HepG2 (cell line): Measurements from ENCODE around the gene C14orf93.

Experiments
- HOXA9 ChIP-seq: sonication (generic); formaldehyde crosslinking; IDR thresholded peaks from 2 replicates; pipeline ENCODE4 v1.8.1; 2022; ENCODE audit warnings: missing genetic modification reagents, mild to moderate bottlenecking, moderate library complexity, borderline replicate concordance
- NKX3-1 ChIP-seq: sonication (generic); formaldehyde crosslinking; IDR thresholded peaks from 2 replicates; pipeline ENCODE4 v1.5.0; 2020; ENCODE audit warnings: missing genetic modification reagents
- ZNF224 ChIP-seq: sonication (generic); formaldehyde crosslinking; IDR thresholded peaks from 2 replicates; pipeline ENCODE4 v1.5.0; 2020; ENCODE audit warnings: mild to moderate bottlenecking, missing genetic modification reagents
- ZNF629 ChIP-seq: sonication (generic); formaldehyde crosslinking; conservative IDR thresholded peaks from 2 replicates; pipeline ENCODE4 v1.5.0; 2020; ENCODE audit warnings: missing genetic modification reagents

DNA sequence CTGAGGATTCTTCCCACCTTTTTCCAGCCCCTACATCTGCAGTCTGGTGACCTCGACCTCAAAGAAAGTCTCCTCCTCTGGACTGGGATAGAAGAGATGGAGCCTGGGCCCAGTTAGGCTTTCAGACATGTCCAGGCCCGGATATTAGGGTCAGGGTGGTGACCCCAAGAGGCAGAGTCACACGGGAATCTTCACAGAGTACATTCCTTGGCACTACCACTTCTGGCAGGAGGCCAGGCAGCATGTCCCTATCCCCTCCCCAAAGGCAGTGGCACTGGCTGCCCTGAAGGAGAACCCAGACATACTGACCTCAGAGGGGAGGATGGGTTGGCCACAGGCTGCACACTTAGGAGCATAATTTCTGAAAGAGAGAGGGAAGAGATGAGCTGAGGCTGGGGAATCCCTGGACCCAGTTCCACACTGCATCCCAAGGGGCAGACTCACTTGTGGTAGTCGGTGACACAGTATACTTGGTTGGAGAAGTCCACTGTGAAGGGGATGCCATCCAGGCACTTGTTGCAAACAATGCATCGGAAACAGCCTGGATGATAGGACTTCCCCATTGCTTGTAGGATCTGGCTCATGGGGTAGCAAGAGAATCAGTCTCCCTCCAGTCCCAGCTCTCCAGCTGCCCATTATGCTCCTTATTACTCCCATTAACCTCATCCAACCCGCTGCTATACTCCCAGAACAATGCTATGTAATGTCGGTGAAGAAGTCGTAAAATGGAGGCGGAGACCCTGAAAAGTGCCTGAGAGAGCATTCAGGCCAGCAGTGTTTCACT, 35.2 kb downstream of the C14orf93 start:
- TF ChIP-seq ZNF629 (CRISPR knock-in tag) (no peak), ZNF224 (CRISPR knock-in tag) (no peak), NKX3-1 (no peak), HOXA9 (CRISPR knock-in tag) (no peak)
